A549 (cell line): ENCODE measurements around the gene CYB5B. TPM values are rescaled to one million over a fixed set of nuclear protein-coding genes. Genes with fewer than 3 reads are reported as not detected.
"Not testable (repeated sequence)": the region's sequence is repeated elsewhere in the genome, so short reads cannot be mapped to it uniquely, and the experiment has no call there.

Experiments
- ATAC-seq, 2 experiments: fragments of 200-7000 bp in 1 of 2; fragments of >200 bp in 1 of 2; cut with Nextera tagmentation in 1 of 2; cut with Tn5 transposase in 1 of 2; 3 replicates each; pipeline versions ENCODE4 v1.8.0 to v1.9.1; 2018 to 2020; ENCODE audit warnings: mild to moderate bottlenecking in 1 of 2, moderate library complexity in 1 of 2
- CTCF ChIA-PET: fragments of 300-600 bp; sonication (Branson Sonifier 250); formaldehyde crosslinking; extraction: SDS; loops from one replicate; lab custom pipeline; 2021; ENCODE audit warnings: antibody characterized with exemption, inconsistent platforms; lab: Yijun Ruan, JAX
- POLR2A ChIA-PET: fragments of 350-600 bp; formaldehyde crosslinking; extraction: SDS; loops from one replicate; lab custom pipeline; 2021; ENCODE audit warnings: antibody characterized with exemption, inconsistent platforms; lab: Yijun Ruan, JAX
- DNase-seq, 2 experiments: peaks; one replicate each; pipeline versions ENCODE4 v3.0.0 to v3.0.0-alpha.2; 2011 to 2016; ENCODE audit warnings: low read depth in 1 of 2, low spot score in 1 of 2
- FAIRE-seq: peaks from 2 replicates; lab custom pipeline; 2011; peaks lifted over from hg19 to GRCh38; lab: Jason Lieb, UNC
- H3K27ac ChIP-seq, 2 experiments: fragments of >200 bp; sonication (Bioruptor Twin); formaldehyde crosslinking; 3 replicates each; pipeline ENCODE4 v1.5.1; 2016 to 2017
- H3K4me1 ChIP-seq: fragments of >200 bp; sonication (Bioruptor Twin); formaldehyde crosslinking; 3 replicates; pipeline ENCODE4 v1.6.1; 2016
- H3K4me2 ChIP-seq: fragments of >200 bp; sonication (Bioruptor Twin); formaldehyde crosslinking; 3 replicates; pipeline ENCODE4 v1.6.1; 2016
- H3K4me3 ChIP-seq: fragments of >200 bp; sonication (Bioruptor Twin); formaldehyde crosslinking; 3 replicates; pipeline ENCODE4 v1.5.1; 2016
- H3K9me3 ChIP-seq: fragments of >200 bp; sonication (Bioruptor Twin); formaldehyde crosslinking; 3 replicates; pipeline ENCODE4 v1.6.1; 2016
- CHD4 ChIP-seq: fragments of 200-600 bp; sonication (generic); IDR thresholded peaks from 2 replicates; pipeline ENCODE4 v1.6.1; 2016; ENCODE audit warnings: antibody characterized with exemption, mild to moderate bottlenecking, borderline replicate concordance
- HDAC2 ChIP-seq: fragments of 200-600 bp; sonication (generic); IDR thresholded peaks from 2 replicates; pipeline ENCODE4 v1.6.1; 2016
- HOXB13 ChIP-seq: fragments of 250-450 bp; sonication (Bioruptor Pico); IDR thresholded peaks from 2 replicates; pipeline ENCODE4 v1.5.0; 2020; ENCODE audit warnings: low read depth, mild to moderate bottlenecking, moderate library complexity
- HOXB5 ChIP-seq: fragments of 250-450 bp; sonication (Bioruptor Pico); IDR thresholded peaks from 2 replicates; pipeline ENCODE4 v1.5.0; 2020; ENCODE audit warnings: mild to moderate bottlenecking, moderate library complexity
- JUN ChIP-seq, 2 experiments: fragments of >200 bp; sonication (Bioruptor Twin); formaldehyde crosslinking; IDR thresholded peaks; 2 replicates in 1 of 2; 3 replicates in 1 of 2; pipeline ENCODE4 v1.6.1; 2016 to 2017
- KDM1A ChIP-seq: fragments of 200-600 bp; sonication (generic); IDR thresholded peaks from 2 replicates; pipeline ENCODE4 v1.6.1; 2016; ENCODE audit warnings: low read depth, mild to moderate bottlenecking
- MYC ChIP-seq: IDR thresholded peaks from 2 replicates; pipeline ENCODE4 v1.6.1; 2012; ENCODE audit warnings: mild to moderate bottlenecking, inconsistent platforms, low read length, improper control_type of control experiment, borderline replicate concordance
- POLR2A ChIP-seq: IDR thresholded peaks from 2 replicates; pipeline ENCODE4 v1.6.1; 2012; ENCODE audit warnings: mild to moderate bottlenecking, low read length
- RAD21 ChIP-seq, 2 experiments: fragments of >200 bp in 1 of 2; sonication (Bioruptor Twin) in 1 of 2; formaldehyde crosslinking in 1 of 2; IDR thresholded peaks in 1 of 2; conservative IDR thresholded peaks in 1 of 2; 2 replicates in 1 of 2; 3 replicates in 1 of 2; pipeline ENCODE4 v1.6.1; 2012 to 2018; ENCODE audit warnings: inconsistent platforms in 1 of 2
- RARB ChIP-seq: fragments of 250-450 bp; sonication (Bioruptor Pico); IDR thresholded peaks from 2 replicates; pipeline ENCODE4 v1.8.0; 2021; ENCODE audit warnings: mild to moderate bottlenecking, moderate library complexity
- RNF2 ChIP-seq: fragments of 200-600 bp; sonication (generic); IDR thresholded peaks from 2 replicates; pipeline ENCODE4 v1.6.1; 2016; ENCODE audit warnings: low read depth, mild to moderate bottlenecking, antibody characterized with exemption, moderate library complexity, borderline replicate concordance
- TP53 ChIP-seq: fragments of 250-450 bp; sonication (Bioruptor Pico); IDR thresholded peaks from 2 replicates; pipeline ENCODE4 v1.5.0; 2021; ENCODE audit warnings: mild to moderate bottlenecking, moderate library complexity
- ZC3H11A ChIP-seq: fragments of 450-650 bp; IDR thresholded peaks from 2 replicates; pipeline ENCODE4 v1.6.1; 2014; ENCODE audit warnings: antibody characterized with exemption, mild to moderate bottlenecking
- ZFP36 ChIP-seq: fragments of 450-650 bp; IDR thresholded peaks from 2 replicates; pipeline ENCODE4 v1.6.1; 2014; ENCODE audit warnings: borderline replicate concordance; ENCODE audit not compliant: partially characterized antibody
- WGBS: methylation state at CpG from one replicate; pipeline ENCODE4 v1.1.6; 2017; ENCODE audit errors: missing lambda C conversion rate; 5-methylcytosine and 5-hydroxymethylcytosine counted together
- polyA plus RNA-seq, 4 experiments: library from polyadenylated mRNA; depleted of rRNA in 3 of 4; stranded (reverse); fragments of >200 nt; fragmentation: RNase III in 1 of 4; extraction: RNeasy Plus Mini Kit Qiagen cat#74134 plus additional on column Dnase treatment in 1 of 4; gene quantifications; 2 replicates in 3 of 4; 3 replicates in 1 of 4; pipeline ENCODE4 v1.2.3, GENCODE V29; 2011 to 2017
- TF ChIP-seq, protein P1 (sequence below): IDR thresholded peaks from 2 replicates; pipeline ENCODE4 v1.6.1; 2012; ENCODE audit warnings: low read depth, borderline replicate concordance
- TF ChIP-seq, protein P2 (sequence below): fragments of >200 bp; sonication (Bioruptor Twin); formaldehyde crosslinking; IDR thresholded peaks from 3 replicates; pipeline ENCODE4 v1.6.1; 2016
- TF ChIP-seq, protein P3 (sequence below): fragments of 450-650 bp; IDR thresholded peaks from 2 replicates; pipeline ENCODE4 v1.6.1; 2014; ENCODE audit warnings: antibody characterized with exemption

CYB5B gene
- polyA plus RNA-seq, 2 of the 4 experiments (the other 2 are of a cell fraction), result 248 to 477 TPM

DNA sequence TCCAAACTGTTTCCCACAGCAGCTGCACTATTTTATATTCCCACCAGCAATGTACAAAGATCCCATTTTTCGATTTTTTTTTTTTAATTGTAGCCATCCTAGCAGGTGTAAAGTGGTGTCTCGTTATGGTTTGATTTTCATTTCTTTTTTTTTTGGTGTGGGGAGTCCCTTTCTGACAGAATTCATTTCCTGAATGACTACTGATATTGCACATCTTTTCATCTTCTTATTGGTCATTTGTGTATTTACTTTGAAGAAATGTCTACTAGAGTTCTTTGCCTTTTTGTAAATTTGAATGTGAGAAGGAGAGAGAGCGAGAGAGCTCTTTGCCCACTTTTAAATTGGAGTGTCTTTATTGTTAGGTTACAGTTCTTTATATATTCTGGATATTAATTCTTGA lies 14.0 kb downstream of the CYB5B start:
- POLR2A ChIA-PET, result interaction anchor here (0.6 kb wide), 1 partner anchor 153 kb away, joined by 3 read pairs; no protein-coding TSS in a partner anchor
- FAIRE-seq, result no peak
- 77% methylated on average over 3 of the region's 3 CpGs for WGBS
- Histone ChIP-seq H3K9me3 (no peaks in the 10 kb centered on the region), H3K4me3 (no peak overlapping the region), H3K4me2 (no peak overlapping the region), H3K4me1 (peaks cover 35% of the 10 kb centered on the region), H3K27ac (no peak overlapping the region)
- no peak for DNase-seq
- TF ChIP-seq ZFP36 (no peak), RAD21 (conservative IDR thresholded peaks at IDR 0.05 in 1 of 2, IDR thresholded peaks at IDR 0.05 in 1 of 2) (no peak), KDM1A (no peak), HOXB5 (CRISPR knock-in tag) (no peak), HDAC2 (no peak), CHD4 (no peak), RNF2 (no peak)
- TF ChIP-seq, protein P1, sequence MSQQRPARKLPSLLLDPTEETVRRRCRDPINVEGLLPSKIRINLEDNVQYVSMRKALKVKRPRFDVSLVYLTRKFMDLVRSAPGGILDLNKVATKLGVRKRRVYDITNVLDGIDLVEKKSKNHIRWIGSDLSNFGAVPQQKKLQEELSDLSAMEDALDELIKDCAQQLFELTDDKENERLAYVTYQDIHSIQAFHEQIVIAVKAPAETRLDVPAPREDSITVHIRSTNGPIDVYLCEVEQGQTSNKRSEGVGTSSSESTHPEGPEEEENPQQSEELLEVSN, result no peak
- CTCF ChIA-PET, result interaction anchor here (0.7 to 1.2 kb wide), 2 partner anchors 9 to 42 kb away, joined by 4 read pairs; no protein-coding TSS in a partner anchor
- no peak for ATAC-seq

DNA sequence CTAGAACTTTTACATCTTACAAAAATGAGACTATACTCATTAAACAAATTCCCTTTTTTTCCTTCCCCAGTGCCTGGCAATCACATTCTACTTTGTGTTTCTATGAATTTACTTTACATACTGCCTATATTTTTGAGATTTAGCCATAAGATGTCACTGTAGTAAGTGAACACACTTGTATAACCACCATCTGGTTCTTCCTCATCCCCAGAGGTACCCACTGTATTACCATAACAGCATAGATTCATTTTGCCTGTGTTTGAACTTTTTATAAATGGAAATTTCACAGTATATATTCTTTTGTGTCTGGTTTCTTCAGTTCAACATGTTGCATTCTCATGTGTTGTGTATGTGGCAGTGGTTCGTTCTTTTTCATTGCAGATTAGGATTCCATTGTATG lies 15.8 kb downstream of the CYB5B start:
- ChIA-PET POLR2A (no interaction called here), CTCF (interaction anchor here (0.6 kb wide), 1 partner anchor 9 kb away, joined by 4 read pairs; no protein-coding TSS in a partner anchor)
- no peaks in the 10 kb centered on the region for H3K9me3 ChIP-seq
- H3K27ac ChIP-seq, result no peak overlapping the region
- no peak overlapping the region for H3K4me2 ChIP-seq
- H3K4me1 ChIP-seq, result peaks cover 53% of the 10 kb centered on the region
- 0 out of 2 replicates have a peak, but pooled peaks have one; percentile 4 for TF ChIP-seq ZC3H11A
- TF ChIP-seq, protein P2, sequence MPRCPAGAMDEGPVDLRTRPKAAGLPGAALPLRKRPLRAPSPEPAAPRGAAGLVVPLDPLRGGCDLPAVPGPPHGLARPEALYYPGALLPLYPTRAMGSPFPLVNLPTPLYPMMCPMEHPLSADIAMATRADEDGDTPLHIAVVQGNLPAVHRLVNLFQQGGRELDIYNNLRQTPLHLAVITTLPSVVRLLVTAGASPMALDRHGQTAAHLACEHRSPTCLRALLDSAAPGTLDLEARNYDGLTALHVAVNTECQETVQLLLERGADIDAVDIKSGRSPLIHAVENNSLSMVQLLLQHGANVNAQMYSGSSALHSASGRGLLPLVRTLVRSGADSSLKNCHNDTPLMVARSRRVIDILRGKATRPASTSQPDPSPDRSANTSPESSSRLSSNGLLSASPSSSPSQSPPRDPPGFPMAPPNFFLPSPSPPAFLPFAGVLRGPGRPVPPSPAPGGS, result no peak
- WGBS, result 83% methylated on average over 1 of the region's 1 CpG
- no peak for ATAC-seq
- no peak for DNase-seq
- no peak for FAIRE-seq
- H3K4me3 ChIP-seq, result no peak overlapping the region

DNA sequence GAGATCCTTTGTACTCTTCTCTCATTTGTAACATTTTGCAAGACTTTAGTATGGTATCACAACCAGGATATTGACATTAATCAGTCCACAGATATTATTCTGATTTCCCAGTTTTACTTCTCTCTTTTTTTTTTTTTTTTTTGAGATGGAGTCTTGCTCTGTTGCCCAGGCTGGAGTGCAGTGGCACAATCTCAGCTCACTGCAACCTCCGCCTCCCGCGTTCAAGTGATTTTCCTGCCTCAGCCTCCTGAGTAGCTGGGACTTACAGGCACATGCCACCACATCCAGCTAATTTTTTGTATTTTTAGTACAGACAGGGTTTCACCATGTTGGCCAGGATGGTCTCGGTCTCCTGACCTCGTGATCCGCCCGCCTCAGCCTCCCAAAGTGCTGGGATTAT lies 16.6 kb downstream of the CYB5B start:
- 99% methylated on average over 7 of the region's 7 CpGs for WGBS
- FAIRE-seq, H3K9me3 ChIP-seq, ATAC-seq, CTCF ChIA-PET, DNase-seq, H3K4me3 ChIP-seq, POLR2A ChIA-PET, H3K4me2 ChIP-seq, H3K27ac ChIP-seq: not testable (repeated sequence)
- peaks cover 51% of the 10 kb centered on the region for H3K4me1 ChIP-seq

DNA sequence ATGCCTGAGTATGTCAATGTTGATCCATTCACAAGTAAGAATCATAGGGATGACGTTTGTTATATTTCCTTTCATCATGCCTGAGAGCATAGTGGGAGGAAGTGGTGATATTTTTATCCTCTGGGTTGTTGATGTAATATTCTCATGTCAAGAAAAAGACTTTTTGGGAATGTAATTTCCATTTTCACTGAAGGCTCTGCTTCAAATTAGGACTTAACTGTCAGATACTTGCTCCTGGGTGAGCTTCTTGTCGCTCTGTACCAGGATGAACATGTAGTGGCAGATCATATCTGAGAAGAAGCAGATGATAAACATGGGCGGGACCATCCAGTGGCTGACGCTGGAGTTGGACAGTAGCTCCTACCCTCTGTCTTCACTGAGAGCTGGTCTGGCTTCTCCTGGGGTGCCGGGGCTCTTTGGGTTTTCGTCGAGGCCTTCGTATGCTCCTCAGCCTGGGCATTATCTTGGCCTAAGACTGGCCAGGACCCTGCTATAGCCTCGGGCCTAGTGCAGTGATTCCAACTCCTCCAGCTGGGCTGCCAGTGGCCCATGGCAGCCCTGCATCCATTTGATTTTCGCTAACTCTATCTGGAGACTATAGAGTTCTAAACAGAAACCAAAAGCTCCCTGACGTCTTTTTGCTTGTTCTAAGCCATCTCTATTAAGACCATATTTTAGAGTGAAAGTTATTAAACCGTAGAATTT lies 19.7 kb downstream of the CYB5B start:
- H3K4me2 ChIP-seq, result peak overlapping the region; percentile 79
- peaks cover 53% of the 10 kb centered on the region for H3K4me1 ChIP-seq
- peak; percentile 71 to 83; a peak in 5 of 6 replicates for ATAC-seq
- peak in 1 of 2 experiments; percentile 28 for DNase-seq
- H3K9me3 ChIP-seq, result no peaks in the 10 kb centered on the region
- peak overlapping the region; percentile 42 to 79 for H3K27ac ChIP-seq
- FAIRE-seq, result no peak
- TF ChIP-seq RARB (CRISPR knock-in tag) (no peak), HOXB13 (CRISPR knock-in tag) (no peak), TP53 (CRISPR knock-in tag) (no peak), MYC (no peak), JUN (IDR thresholded peaks at IDR 0.05) (no peak), POLR2A (no peak)
- TF ChIP-seq, protein P3, sequence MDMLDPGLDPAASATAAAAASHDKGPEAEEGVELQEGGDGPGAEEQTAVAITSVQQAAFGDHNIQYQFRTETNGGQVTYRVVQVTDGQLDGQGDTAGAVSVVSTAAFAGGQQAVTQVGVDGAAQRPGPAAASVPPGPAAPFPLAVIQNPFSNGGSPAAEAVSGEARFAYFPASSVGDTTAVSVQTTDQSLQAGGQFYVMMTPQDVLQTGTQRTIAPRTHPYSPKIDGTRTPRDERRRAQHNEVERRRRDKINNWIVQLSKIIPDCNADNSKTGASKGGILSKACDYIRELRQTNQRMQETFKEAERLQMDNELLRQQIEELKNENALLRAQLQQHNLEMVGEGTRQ, result no peak
- POLR2A ChIA-PET, result no interaction called here
- H3K4me3 ChIP-seq, result peak overlapping the region; percentile 12; the same call in 1 of the 3 replicates
- CTCF ChIA-PET, result interaction anchor here (0.8 to 1.1 kb wide), 2 partner anchors 9 to 86 kb away, joined by 3 to 4 read pairs; no protein-coding TSS in a partner anchor
- 48% methylated on average over 12 of the region's 12 CpGs for WGBS
